H1 (cell line): ENCODE data around the gene IFNAR2. TPM values are rescaled to one million over a fixed set of nuclear protein-coding genes. Genes with fewer than 3 reads are reported as not detected.
A peak's percentile ranks its signal among the peaks of the same experiment; 100 is the strongest.

Experiments used
- CTBP2 ChIP-seq: IDR thresholded peaks from 2 replicates; pipeline ENCODE4 v1.7.0; 2011; ENCODE audit warnings: borderline replicate concordance, mild to moderate bottlenecking, moderate library complexity, mixed read lengths, low read length; ENCODE audit not compliant: insufficient read depth, insufficient read length
- CTCF ChIP-seq, 3 experiments: IDR thresholded peaks; 1 replicate in 2 of 3; 2 replicates in 1 of 3; pipeline versions ENCODE4 v1.5.1 to v1.6.1; 2011; ENCODE audit warnings: low read length in 3 of 3, mild to moderate bottlenecking in 3 of 3, inconsistent platforms in 2 of 3, low read depth in 1 of 3, moderate library complexity in 1 of 3; ENCODE audit not compliant: insufficient read depth in 1 of 3; ENCODE audit errors: control extremely low read depth in 1 of 3
- KDM1A ChIP-seq: fragments of 200-600, 300-600 bp; sonication (generic); IDR thresholded peaks from 2 replicates; pipeline ENCODE4 v1.7.1; 2016; ENCODE audit warnings: mild to moderate bottlenecking, low read length, borderline replicate concordance
- polyA plus RNA-seq, 7 experiments: library from polyadenylated mRNA; depleted of rRNA in 3 of 7; stranded (reverse) in 5 of 7; unstranded in 2 of 7; fragments of >200 nt in 5 of 7; fragments of 200-250 nt in 2 of 7; gene quantifications; 1 replicate in 5 of 7; 2 replicates in 1 of 7; 4 replicates in 1 of 7; pipeline versions ENCODE4 v1.2.1 to v1.2.3, GENCODE V29; 2011 to 2013; ENCODE audit warnings: missing spikeins in 2 of 7, mixed read lengths in 2 of 7
- total RNA-seq: library from RNA; stranded (reverse); fragmentation: NEBNext Ultra II Directional; extraction: Animal tissue kit (Norgen Biotek cat#: 25700); gene quantifications from 2 replicates; pipeline ENCODE4 v1.2.1, GENCODE V29; 2021
- TF ChIP-seq, protein P1 (sequence below): IDR thresholded peaks from 2 replicates; pipeline ENCODE4 v1.6.1; 2012; ENCODE audit warnings: inconsistent platforms

IFNAR2 gene
- total and polyA plus RNA-seq, 2 of the 8 experiments (the other 6 are each of a cell fraction or from before 2014, with no cell fraction given), result 12.2 to 16.1 TPM

DNA sequence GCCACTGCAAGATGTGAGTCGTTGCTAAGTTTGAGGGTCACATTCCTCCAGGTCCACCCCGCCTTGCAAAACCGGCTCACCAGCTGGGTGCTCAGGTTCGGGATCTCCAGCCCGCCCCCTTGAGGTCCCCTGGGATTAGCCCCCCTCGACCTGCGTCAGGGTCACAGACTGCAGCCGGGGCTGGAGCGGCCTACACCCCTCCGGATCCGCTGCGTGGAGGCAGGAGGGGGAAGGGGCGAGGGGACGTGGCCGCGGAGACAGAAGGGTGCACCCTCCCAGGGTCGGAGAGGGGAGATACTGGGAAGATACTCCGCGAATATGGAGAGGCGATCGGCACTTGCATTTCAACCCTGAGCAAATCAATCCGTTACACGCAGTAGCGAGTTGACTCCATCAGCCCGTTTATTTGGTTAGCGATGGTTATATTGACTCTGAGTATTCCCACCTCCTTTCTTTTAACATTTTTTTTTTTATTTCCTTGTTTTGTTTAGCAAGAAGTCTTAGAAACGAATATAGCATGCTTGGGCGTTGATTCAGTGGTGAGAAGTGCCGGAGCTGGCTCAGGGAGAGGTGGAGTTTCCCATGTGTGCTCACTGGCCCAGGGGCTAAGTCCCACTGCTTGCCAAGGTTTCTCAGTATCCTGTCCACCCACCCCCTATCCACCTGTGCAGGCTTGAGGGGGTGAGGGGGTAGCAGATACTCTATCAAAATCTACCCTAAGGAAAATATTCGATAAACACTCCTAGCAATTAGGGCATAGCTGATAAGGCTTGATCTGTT is 997 bp downstream of the IFNAR2 start (continued):
- TF ChIP-seq CTCF (IDR thresholded peaks at IDR 0.05; ENCODE audit: control extremely low read depth in 1 of 3, insufficient read depth in 1 of 3, low read depth in 1 of 3, low read length in 3 of 3) (peak; percentile 35 to 53 (median 52); a peak in 3 of 4 replicates), CTBP2 (no peak), KDM1A (0 out of 2 replicates have a peak, but pooled peaks have one; percentile 14)
- TF ChIP-seq, protein P1, sequence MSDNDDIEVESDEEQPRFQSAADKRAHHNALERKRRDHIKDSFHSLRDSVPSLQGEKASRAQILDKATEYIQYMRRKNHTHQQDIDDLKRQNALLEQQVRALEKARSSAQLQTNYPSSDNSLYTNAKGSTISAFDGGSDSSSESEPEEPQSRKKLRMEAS, result peak; percentile 18; the same call in 1 of the 2 replicates
- TF ChIP-seq, all 59 proteins: peak for 8
